Osteocyte (in vitro differentiated cells): ENCODE results near the gene FAM53B. TPM values are rescaled to one million over a fixed set of nuclear protein-coding genes. Genes with fewer than 3 reads are reported as not detected.

Source experiments
- DNase-seq: peaks from one replicate; pipeline ENCODE4 v3.0.0; 2021; ENCODE audit warnings: mixed read lengths; ENCODE audit not compliant: unreplicated experiment; ENCODE audit errors: extremely low spot score
- H3K27ac Mint-ChIP-seq: one replicate; pipeline ENCODE4 v1.8.0; 2021; ENCODE audit warnings: mild to moderate bottlenecking, mixed read lengths; ENCODE audit not compliant: unreplicated experiment
- H3K27me3 Mint-ChIP-seq: one replicate; pipeline ENCODE4 v1.8.0; 2021; ENCODE audit warnings: mixed read lengths; ENCODE audit not compliant: unreplicated experiment
- H3K36me3 Mint-ChIP-seq: one replicate; pipeline ENCODE4 v1.8.0; 2021; ENCODE audit warnings: mixed read lengths; ENCODE audit not compliant: unreplicated experiment
- H3K4me1 Mint-ChIP-seq: one replicate; pipeline ENCODE4 v1.8.0; 2021; ENCODE audit warnings: mixed read lengths; ENCODE audit not compliant: unreplicated experiment
- H3K4me3 Mint-ChIP-seq: one replicate; pipeline ENCODE4 v1.8.0; 2021; ENCODE audit warnings: mild to moderate bottlenecking, moderate library complexity, mixed read lengths; ENCODE audit not compliant: unreplicated experiment
- H3K9me3 Mint-ChIP-seq: one replicate; pipeline ENCODE4 v1.8.0; 2021; ENCODE audit warnings: mixed read lengths; ENCODE audit not compliant: unreplicated experiment
- CTCF ChIP-seq: fragments of 200-600 bp; sonication (generic); IDR thresholded peaks from 2 replicates; pipeline ENCODE4 v1.5.0; 2021; ENCODE audit warnings: antibody characterized with exemption, mild to moderate bottlenecking, moderate library complexity
- total RNA-seq: library from RNA; stranded (reverse); gene quantifications from 2 replicates; pipeline ENCODE4 v1.2.1, GENCODE V29; 2021

The FAM53B gene
- total RNA-seq, 1 donor from 2014 or later: 14.7 TPM

GRCh38 chr10:124728830-124729661 is 15.1 kb downstream of the FAM53B start:
- TF ChIP-seq CTCF: no peak
- no peak for DNase-seq
- peaks cover 18% of the 10 kb centered on the region for H3K4me1 Mint-ChIP-seq
- no peaks in the 10 kb centered on the region for H3K9me3 Mint-ChIP-seq
- no peak overlapping the region for H3K4me3 Mint-ChIP-seq
- no peak overlapping the region for H3K27ac Mint-ChIP-seq
- peaks cover 2% of the 10 kb centered on the region for H3K36me3 Mint-ChIP-seq
- no peaks in the 10 kb centered on the region for H3K27me3 Mint-ChIP-seq

DNA sequence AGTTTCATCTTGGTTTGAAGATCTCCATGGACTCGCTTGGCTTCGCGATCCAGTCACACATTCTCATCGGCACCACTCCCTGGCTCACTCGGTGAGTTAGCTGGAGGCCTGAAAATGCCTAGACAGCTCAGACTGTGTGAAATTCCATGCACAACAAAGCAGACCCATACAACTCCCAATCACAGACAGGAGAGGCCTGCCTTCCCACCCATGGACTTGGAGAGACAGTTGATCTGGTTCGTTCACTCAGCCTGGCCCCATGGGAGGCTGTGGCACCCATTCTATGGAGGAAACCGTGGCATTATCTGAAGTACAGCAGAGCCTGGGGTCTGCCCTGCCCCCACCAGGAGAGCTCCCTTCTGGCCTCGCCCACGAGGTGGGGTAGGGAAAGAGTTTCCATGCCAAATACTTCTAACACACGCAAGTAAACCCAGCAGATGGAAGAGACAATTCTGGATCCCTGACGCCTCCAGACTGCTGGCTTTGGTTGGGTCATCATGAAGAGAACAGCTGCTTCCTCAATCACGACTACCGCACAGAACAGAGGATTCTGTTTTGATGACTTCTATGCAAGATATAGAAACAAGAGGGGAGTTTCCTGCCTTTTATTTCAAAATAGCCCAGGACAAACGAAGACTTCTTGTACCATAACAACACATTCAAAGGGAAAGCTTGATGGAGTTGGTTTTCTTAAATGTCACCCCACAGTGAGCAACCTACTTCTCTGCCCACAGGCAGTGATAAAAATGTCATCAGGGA is 15.9 kb downstream of the FAM53B start:
- Mint-ChIP-seq H3K4me1 (peaks cover 14% of the 10 kb centered on the region), H3K27ac (no peak overlapping the region), H3K4me3 (no peak overlapping the region), H3K27me3 (no peaks in the 10 kb centered on the region), H3K9me3 (no peaks in the 10 kb centered on the region), H3K36me3 (peaks cover 2% of the 10 kb centered on the region)
- no peak for TF ChIP-seq CTCF
- no peak for DNase-seq

- Mint-ChIP-seq H3K27ac (no peak overlapping the region), H3K4me1 (peaks cover 11% of the 10 kb centered on the region), H3K4me3 (no peak overlapping the region), H3K27me3 (no peaks in the 10 kb centered on the region), H3K9me3 (no peaks in the 10 kb centered on the region), H3K36me3 (peaks cover 2% of the 10 kb centered on the region)
- TF ChIP-seq CTCF: no peak
- DNase-seq: no peak
Observed at GRCh38 chr10:124727361-124727960, 16.7 kb downstream of the FAM53B start.

DNA sequence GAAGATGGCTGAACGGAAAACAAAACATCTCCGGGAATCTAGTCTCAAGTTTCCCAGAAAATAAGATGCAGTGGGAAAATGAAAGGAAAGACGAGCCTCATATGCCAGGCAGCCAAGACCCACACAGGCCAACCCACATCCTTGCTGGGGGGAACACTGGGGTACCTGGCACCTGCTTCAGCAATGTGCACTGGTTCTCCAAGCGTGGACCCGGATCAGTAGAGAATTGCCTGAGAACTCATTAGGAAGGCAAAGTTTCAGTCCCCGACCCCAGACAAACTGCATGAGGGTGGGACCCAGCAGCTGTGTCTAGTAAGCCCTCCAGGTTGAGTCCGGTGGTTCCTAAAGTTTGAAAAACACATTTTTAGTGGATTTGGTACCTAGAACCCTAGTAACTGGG is 18.4 kb downstream of the FAM53B start:
- DNase-seq: no peak
- Mint-ChIP-seq H3K4me1 (peaks cover 11% of the 10 kb centered on the region), H3K27ac (no peak overlapping the region), H3K36me3 (peaks cover 2% of the 10 kb centered on the region), H3K9me3 (no peaks in the 10 kb centered on the region), H3K27me3 (no peaks in the 10 kb centered on the region), H3K4me3 (no peak overlapping the region)
- TF ChIP-seq CTCF: no peak

- H3K4me1 Mint-ChIP-seq: peaks cover 11% of the 10 kb centered on the region
- no peak overlapping the region for H3K4me3 Mint-ChIP-seq
- no peaks in the 10 kb centered on the region for H3K27me3 Mint-ChIP-seq
- H3K9me3 Mint-ChIP-seq: no peaks in the 10 kb centered on the region
- H3K27ac Mint-ChIP-seq: no peak overlapping the region
- DNase-seq: no peak
- TF ChIP-seq CTCF: no peak
- H3K36me3 Mint-ChIP-seq: peaks cover 3% of the 10 kb centered on the region
Observed at GRCh38 chr10:124725171-124725631, 19.0 kb downstream of the FAM53B start.
